NCI-H2227 (cell line): ENCODE results near the gene EPB41L4B.

ENCODE experiments used
- DNase-seq: peaks from one replicate; lab custom pipeline; 2025; ENCODE audit not compliant: unreplicated experiment; lab: John Stamatoyannopoulos, UW

EPB41L4B gene

DNA sequence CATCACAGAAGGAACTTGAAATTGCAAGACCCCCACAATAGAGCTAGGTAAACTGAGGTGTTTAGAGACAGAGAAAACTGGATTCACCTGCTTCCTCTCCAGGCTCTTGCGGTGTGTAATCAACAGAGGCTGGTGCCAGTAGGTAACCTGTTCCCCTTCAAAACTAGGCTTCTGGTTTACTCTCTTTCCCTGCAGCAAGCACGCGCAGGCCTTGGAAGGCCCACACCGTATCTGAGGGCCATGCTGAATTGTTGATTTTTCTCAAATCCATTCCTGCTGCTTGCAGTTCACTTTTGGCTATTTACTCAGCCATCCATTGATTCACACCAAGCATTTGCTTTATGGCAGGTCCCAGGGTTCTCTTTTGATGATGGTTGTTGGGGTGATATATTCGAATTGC, 153.1 kb downstream of the EPB41L4B start:
- no peak for DNase-seq

GRCh38 chr9:109166771-109167601, 153.9 kb downstream of the EPB41L4B start, which contains the start of gene FRRS1L:
TSS of gene FRRS1L (minus strand) at chr9:109167249. CDS start at chr9:109167138, 111 bp downstream.
- peak; percentile 69 for DNase-seq

DNA sequence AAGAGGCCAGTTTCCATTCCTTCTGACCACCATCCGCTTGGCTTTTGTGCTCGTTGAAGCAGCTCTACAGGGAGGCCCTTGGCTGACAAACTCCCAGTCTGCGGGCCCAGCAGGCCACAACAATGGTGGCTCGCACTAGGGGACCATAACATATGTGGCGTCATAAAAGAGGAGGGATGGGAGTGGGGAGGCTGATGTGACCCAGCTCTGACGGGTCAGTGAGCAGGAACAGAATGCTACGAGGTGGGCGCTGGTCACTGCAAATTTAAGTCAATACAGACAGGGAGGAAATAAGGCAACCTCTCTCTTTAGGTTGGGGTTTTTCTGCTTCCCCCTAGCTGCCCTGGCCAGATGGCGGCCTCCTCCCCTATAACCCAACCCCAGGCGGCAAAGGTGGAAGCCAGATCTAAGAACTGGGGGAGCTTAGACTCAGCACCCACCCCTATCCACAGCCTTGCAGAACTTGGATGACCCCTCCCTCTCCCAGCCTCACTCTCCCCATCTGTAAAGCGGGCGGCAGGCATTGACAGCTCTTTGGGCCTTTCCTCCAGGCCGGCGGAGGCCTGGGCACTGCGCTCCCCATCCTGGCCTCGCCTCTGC, 154.6 kb downstream of the EPB41L4B start:
- DNase-seq: peak; percentile 5

GRCh38 chr9:109164042-109164441, 156.8 kb downstream of the EPB41L4B start:
- DNase-seq: no peak

DNA sequence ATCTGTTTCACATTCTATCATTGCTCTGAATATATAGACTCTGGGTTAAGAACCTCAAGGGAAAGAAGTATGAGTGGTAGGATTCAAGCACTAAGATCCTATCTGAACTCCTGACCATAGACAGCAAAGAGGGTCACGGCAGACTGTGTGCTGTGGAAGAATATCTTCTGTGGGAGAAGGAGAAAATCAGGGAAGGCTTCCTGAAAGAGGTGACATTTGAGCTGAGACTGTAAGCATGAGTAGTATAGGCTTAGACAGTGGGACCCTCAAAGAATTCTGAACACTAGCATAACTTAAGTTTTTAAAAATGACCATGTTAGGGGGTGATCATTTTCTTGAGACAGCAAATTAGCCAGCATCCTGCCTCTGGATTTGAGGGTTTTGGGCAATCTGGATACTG, 157.7 kb downstream of the EPB41L4B start:
- DNase-seq: no peak

DNA sequence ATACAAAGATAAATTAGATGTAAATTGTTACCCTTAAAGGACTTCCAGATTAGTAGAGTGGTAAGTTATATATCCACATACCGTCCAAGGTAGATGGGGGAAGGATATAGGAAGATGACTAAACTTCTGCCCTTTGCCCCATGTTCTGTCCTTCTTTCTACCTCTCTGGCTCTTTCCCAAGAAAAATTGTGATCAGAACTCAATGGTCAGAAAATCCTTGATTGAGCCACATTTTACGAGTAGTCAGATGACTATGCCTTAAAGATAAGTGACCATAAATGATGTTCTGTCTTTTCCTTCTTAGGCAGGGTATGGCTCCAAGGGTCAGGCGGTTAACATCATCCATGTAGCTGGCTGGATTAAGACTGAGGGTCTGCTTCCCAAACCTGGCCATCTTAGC, 158.2 kb downstream of the EPB41L4B start:
- DNase-seq: no peak

GRCh38 chr9:109161471-109161870, 159.4 kb downstream of the EPB41L4B start:
- DNase-seq: no peak

GRCh38 chr9:109159583-109159982, 161.3 kb downstream of the EPB41L4B start:
- no peak for DNase-seq

DNA sequence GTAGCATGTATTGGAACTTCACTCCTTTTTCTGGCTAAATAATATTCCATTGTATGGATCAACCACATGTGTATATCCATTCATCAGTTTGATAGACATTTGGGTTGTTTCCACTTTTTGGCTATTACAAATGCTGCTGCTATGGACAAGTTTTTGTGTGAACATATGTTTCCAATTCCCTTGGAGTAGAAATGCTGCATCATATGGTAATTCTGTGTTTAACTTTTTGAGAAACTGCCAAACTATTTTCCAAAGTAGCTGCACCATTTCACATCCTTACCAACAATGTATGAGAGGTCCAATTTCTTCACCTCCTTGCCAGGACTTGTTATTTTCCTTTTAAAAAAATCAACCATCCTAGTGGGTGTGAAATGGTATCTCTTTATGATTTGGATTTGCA, 162.2 kb downstream of the EPB41L4B start:
- no peak for DNase-seq

- no peak for DNase-seq
Observed at GRCh38 chr9:109156708-109157107, 164.2 kb downstream of the EPB41L4B start.

GRCh38 chr9:109150925-109151545, 169.8 kb downstream of the EPB41L4B start:
- DNase-seq: no peak

GRCh38 chr9:109149722-109150121, 171.1 kb downstream of the EPB41L4B start:
- DNase-seq: no peak

DNA sequence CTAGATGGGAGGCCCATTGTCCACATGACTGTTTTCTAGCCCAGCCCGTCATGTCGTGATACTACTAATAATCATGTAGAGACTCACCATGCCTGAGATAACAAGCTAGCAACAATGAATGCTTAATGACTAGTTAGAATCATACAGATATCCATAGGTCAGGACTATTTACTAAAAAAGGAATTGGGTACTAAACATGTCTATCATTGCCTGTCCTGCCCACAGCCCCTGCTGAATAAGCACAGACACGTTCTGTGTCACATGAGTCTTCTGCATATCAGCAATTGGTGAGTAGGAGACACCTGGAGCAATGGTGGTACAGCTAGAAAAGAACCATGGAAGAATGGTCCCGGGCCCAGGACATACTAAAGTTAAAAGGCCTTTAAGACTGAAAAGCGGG, 171.8 kb downstream of the EPB41L4B start:
- no peak for DNase-seq

DNA sequence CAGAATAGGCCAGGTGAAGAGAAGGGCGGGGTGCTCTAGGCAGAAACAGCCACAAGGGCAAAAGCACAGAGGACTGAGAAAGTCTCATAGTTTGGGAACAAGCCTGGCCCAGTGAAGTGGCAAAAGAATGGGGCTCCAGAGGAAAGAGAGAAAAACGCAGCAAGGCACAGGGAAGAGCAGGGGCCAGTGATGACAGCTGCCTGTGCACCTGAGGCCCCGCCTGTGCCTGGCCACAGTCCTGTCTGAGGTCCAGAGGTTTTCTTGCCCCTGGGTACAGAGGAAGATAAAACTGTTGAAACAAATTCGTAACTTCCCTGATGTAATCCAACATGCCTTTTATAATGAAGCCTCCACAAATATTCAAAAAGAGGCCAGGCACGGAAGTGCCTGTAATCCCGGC, 175.8 kb downstream of the EPB41L4B start:
- no peak for DNase-seq

- DNase-seq: no peak
Observed at GRCh38 chr9:109143881-109144562, 176.8 kb downstream of the EPB41L4B start.

DNA sequence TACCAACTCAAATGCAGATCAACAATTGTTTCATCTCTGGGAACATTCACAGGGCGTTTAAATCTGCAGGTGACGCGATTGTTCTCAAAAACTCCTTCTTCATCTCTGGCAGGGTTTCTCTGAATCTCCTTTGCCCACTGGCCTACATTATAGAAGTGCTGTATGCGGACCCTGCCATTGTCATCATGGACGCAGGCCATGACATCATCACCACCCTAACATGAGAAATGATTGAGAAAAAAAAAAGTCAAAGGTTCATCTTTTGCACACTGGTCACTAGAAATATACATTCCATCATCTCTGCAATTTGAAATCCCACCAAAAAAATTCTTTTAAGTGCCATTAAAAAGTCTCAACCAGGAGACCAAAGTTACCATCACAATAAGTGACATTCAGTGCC, 179.5 kb downstream of the EPB41L4B start:
- no peak for DNase-seq

DNA sequence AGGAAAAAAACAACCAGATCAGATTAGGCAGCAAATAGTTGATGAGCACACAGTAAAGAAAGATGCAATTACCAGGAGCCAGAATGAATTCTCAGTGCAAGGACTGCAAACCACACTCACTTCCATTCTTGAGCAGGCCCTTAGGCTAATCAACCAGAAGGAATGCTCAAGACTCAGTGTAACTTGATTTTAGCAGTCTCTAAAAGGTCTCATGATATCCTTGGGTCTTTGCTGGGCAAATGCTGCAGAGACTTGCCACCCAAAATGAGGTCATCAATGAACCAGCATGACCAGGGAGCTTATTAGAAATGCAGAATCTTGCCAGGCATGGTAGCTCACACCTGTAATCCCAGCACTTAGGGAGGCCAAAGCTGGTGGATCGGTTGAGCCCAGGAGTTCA, 181.0 kb downstream of the EPB41L4B start:
- DNase-seq: no peak

GRCh38 chr9:109138421-109138820, 182.4 kb downstream of the EPB41L4B start:
- no peak for DNase-seq

DNA sequence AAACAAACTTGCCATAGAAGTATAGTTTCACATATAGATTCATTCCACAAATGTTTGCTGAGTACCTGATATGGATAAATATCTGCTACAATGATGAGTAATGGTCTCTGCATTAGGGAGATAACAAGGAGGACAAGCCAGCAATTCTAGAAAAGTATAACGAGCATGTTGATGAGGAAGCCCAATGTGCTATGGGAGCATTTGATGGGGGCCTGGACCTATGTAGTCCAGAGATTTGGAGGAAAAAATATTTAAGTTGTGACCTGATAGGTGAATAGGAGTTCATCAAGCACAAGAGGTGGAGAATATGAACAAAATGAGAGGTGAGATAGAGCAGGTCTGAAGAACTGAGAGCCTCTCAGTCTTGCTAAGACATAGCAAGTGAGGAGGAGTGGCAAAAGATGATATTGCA, 186.7 kb downstream of the EPB41L4B start:
- DNase-seq: no peak

GRCh38 chr9:109133533-109133932, 187.3 kb downstream of the EPB41L4B start:
- DNase-seq: no peak

DNA sequence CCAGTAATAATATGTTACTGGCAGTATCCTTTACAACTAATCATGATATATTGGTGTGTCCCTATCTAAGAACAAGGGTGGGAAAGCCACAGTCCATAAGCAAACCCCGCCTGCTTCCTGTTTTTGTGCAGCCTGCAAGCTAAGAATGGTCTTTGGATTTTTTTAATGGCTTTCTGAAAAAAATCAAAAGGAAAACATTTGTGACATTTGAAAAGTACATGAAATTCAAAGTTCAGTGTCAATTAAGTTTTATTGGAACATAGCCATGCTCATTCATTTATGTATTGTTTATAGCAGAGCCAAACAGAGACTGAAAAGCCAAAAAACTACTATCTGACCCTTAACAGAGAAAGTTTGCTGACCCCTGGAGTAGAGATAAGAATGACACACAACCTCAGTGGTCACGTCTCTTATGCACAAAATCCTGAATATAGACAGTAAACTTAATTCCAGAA, 188.3 kb downstream of the EPB41L4B start:
- DNase-seq: no peak
